Psoas muscle (tissue), 8 donors: ENCODE data around the gene PRPF6. TPM values are rescaled to one million over a fixed set of nuclear protein-coding genes. Genes with fewer than 3 reads are reported as not detected.

Source experiments
- ATAC-seq, 4 donors: fragments of 200-7000 bp; cut with Tn5 transposase; one replicate each; pipeline ENCODE4 v1.9.1; 2020; ENCODE audit warnings: moderate library complexity in 3 of 4, mild to moderate bottlenecking in 2 of 4
- DNase-seq, 2 donors: peaks; one replicate each; pipeline ENCODE4 v3.0.0-alpha.2; 2020
- H3K27ac ChIP-seq: fragments of 200-600 bp; one replicate; pipeline ENCODE4 v1.8.0; 2022
- H3K27me3 ChIP-seq, 3 donors: fragments of 200-600 bp in 1 of 3; one replicate each; pipeline versions ENCODE4 v1.6.1 to v1.8.0; 2013 to 2022; ENCODE audit warnings: low read length in 2 of 3, mild to moderate bottlenecking in 2 of 3, moderate library complexity in 1 of 3; ENCODE audit not compliant: insufficient read depth in 3 of 3
- H3K36me3 ChIP-seq, 2 donors: fragments of 200-600 bp in 1 of 2; one replicate each; pipeline versions ENCODE4 v1.6.1 to v1.8.0; 2013 to 2022; ENCODE audit warnings: low read depth in 1 of 2, mild to moderate bottlenecking in 1 of 2, moderate library complexity in 1 of 2; ENCODE audit not compliant: insufficient read depth in 1 of 2
- H3K4me1 ChIP-seq: fragments of 200-600 bp; one replicate; pipeline ENCODE4 v1.8.0; 2022
- H3K4me3 ChIP-seq: fragments of 200-600 bp; one replicate; pipeline ENCODE4 v1.8.0; 2022; ENCODE audit warnings: mild to moderate bottlenecking
- H3K9me3 ChIP-seq: fragments of 200-600 bp; one replicate; pipeline ENCODE4 v1.8.0; 2022
- WGBS, 3 donors: extraction: QIAGEN DNeasy Blood & Tissue Kit; methylation state at CpG; one replicate each; pipeline versions ENCODE4 v1.1.6 to v1.1.7; 2013; 5-methylcytosine and 5-hydroxymethylcytosine counted together
- intact Hi-C, 2 donors: fragments of 100-400 bp; cut with DNase I; formaldehyde crosslinking; loops; one replicate each; pipeline versions ENCODE4 v1.11.0 to v1.14.2; 2022
- polyA plus RNA-seq, 3 donors: library from polyadenylated mRNA; stranded (reverse); fragments of 200-250 nt; gene quantifications; one replicate each; pipeline ENCODE4 v1.2.3, GENCODE V29; 2013
- total RNA-seq, 4 donors: library from RNA; stranded (reverse); fragmentation: NEBNext Ultra II Directional in 2 of 4; extraction: Animal tissue kit (Norgen Biotek cat#: 25700) in 2 of 4; gene quantifications; one replicate each; pipeline versions ENCODE4 v1.2.1 to v1.2.4, GENCODE V29; 2021 to 2023
- TF ChIP-seq, protein P1 (sequence below): fragments of 200-600 bp; IDR thresholded peaks from one replicate; pipeline ENCODE4 v1.8.0; 2022; ENCODE audit warnings: antibody characterized with exemption
- donor health status: healthy with polysubstance abuse.
- donor health status: DM: no; HTN: no; CAD: no; lungs with moderate emphysema.
- donor health status: Bipolar disorder and iron deficiency.
- donor health status: healthy.
- donor health status: DM: yes; HTN: yes; CAD: no.
- donor health status: DM: no; HTN: no; CAD: no.
- donor health status: DM: no; HTN: no; CAD: no.
- donor health status: DM: yes; HTN: yes; CAD: no.

PRPF6 gene
- total and polyA plus RNA-seq, 7 donors = 38.8 to 75.4 (median 56.8) TPM

DNA sequence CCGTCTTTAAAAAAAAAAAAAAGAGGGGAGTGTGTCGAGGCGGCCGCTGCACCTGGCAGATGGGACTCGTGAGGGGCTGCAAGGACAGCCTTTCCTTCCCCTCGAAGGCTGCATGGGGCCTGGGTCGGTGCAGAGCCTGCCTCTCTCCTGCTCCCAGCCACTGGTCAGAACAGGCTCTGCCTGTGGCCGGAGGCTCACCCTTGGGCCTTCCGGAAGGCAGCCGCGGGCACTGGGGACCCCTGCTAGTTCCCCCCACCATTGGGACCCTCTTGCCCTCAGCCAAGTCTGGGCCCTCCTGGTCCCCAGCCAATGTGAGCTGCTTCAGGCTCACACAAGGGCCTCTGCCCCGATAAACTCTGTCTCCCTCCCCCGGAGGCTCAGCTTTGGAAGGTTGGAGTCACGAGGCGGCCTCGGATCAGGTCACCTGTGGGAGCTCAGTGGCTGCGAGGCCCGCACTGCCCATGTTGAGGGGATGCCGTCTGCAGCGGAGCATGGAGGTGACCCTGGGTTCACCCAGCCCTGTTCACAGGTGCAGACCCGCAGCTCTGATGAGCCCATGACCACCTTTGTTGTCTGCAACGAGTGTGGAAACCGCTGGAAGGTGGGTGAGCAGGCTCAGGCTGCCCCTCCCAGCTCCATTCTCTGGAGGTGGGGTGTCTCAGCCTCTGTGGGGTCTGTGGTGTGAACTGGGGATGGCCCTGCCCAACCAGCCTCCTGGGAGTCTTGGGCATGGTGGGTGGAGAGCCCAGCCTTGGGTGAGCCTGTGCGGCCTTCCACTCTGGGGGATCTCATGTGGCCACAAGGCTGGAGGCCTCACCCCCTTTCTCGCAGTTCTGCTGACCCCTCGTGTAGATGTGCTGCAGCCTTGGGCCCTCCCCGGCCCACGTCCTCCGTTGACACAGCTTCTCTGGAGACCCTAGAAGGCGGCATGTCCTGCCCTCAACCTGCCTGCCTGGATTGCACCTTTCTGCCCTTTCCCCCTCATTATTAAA, 90.7 kb downstream of the PRPF6 start:
- 88 to 90% (median 89%) methylated on average over 28 to 30 of the region's 30 CpGs for WGBS, 3 donors
- DNase-seq (no peak), ATAC-seq (no peak)
- no peak overlapping the region for H3K27ac ChIP-seq
- H3K4me3 ChIP-seq = no peak overlapping the region
- peaks cover 0 to 10% of the 10 kb centered on the region in 2 donors for H3K36me3 ChIP-seq
- no peaks in the 10 kb centered on the region for H3K4me1 ChIP-seq
- TF ChIP-seq, protein P1, sequence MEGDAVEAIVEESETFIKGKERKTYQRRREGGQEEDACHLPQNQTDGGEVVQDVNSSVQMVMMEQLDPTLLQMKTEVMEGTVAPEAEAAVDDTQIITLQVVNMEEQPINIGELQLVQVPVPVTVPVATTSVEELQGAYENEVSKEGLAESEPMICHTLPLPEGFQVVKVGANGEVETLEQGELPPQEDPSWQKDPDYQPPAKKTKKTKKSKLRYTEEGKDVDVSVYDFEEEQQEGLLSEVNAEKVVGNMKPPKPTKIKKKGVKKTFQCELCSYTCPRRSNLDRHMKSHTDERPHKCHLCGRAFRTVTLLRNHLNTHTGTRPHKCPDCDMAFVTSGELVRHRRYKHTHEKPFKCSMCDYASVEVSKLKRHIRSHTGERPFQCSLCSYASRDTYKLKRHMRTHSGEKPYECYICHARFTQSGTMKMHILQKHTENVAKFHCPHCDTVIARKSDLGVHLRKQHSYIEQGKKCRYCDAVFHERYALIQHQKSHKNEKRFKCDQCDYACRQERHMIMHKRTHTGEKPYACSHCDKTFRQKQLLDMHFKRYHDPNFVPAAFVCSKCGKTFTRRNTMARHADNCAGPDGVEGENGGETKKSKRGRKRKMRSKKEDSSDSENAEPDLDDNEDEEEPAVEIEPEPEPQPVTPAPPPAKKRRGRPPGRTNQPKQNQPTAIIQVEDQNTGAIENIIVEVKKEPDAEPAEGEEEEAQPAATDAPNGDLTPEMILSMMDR = no peak
- intact Hi-C loops = no loop called here
- no peaks in the 10 kb centered on the region for H3K9me3 ChIP-seq
- no peaks in the 10 kb centered on the region for H3K27me3 ChIP-seq

DNA sequence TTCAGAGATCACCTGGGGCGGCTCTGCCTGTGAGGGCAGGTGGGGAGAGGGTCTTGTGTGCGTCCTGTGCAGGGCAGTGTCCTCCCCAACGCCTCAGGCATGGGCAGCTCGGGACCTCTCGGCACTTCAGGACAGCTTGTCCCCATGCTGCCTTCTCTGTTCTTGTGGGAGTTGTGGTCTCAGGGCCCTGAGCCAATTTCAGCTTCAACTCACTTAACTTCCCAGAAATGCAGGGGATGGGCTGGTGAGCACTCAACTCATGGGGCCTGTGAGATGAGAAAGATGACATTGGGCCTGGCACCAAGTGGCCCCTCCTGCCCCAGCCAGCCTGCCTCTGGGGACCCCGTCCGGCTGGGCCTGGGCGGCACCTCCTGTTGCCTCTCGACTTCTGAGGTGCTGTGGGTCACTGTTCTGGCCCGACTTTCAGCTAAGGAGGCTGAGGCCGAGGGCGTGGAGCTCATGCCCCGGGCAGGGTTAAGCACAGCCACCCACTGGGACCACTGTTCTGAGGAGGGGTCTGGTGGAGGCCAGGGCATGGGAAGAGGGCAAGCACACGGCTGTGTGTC, 91.6 kb downstream of the PRPF6 start:
- H3K36me3 ChIP-seq = peaks cover 0 to 10% of the 10 kb centered on the region in 2 donors
- no peak overlapping the region for H3K4me3 ChIP-seq
- no peak for ATAC-seq
- no peaks in the 10 kb centered on the region for H3K27me3 ChIP-seq
- H3K27ac ChIP-seq = no peak overlapping the region
- no peaks in the 10 kb centered on the region for H3K9me3 ChIP-seq
- H3K4me1 ChIP-seq = no peaks in the 10 kb centered on the region
- intact Hi-C loops = no loop called here
- DNase-seq = no peak
- 83 to 86% (median 83%) methylated on average over 14 of the region's 14 CpGs for WGBS, 3 donors
- TF ChIP-seq, protein P1 = no peak

DNA sequence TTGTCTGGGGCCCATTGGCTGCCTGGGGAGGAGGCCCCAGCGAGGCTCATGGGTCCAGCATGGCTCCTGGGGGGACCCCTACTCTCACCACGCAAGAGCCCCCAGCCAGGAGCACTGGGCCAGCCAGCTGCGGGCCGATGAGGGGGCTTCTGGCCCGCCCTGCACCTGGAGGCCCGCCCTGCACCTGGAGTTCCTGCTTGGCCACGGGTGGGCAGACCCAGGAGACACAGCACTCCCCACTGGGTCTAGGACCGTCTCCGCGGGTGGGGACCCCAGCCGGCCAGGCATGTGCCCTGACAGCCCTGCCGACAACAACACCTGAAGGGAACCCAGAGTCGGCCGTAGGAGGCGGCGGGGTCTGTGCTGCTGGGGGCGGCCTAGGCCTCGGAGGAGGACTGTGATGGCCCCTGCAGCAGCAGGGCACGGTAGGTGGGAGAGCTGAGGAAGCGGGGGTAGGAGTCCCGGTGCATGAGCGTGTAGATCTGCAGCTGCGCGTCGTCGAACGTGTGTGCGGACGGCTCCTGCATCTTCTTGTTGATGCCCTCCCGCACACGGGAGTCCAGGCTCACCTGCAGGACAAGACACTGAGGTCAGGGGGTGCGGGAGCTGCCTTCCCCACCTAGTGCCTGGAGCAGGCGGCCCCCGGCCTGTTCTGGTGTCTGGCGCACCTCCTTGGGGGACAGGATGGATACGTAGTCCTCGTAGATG, 92.7 kb downstream of the PRPF6 start:
- no peak for ATAC-seq
- peaks cover 2% of the 10 kb centered on the region for H3K4me1 ChIP-seq

DNA sequence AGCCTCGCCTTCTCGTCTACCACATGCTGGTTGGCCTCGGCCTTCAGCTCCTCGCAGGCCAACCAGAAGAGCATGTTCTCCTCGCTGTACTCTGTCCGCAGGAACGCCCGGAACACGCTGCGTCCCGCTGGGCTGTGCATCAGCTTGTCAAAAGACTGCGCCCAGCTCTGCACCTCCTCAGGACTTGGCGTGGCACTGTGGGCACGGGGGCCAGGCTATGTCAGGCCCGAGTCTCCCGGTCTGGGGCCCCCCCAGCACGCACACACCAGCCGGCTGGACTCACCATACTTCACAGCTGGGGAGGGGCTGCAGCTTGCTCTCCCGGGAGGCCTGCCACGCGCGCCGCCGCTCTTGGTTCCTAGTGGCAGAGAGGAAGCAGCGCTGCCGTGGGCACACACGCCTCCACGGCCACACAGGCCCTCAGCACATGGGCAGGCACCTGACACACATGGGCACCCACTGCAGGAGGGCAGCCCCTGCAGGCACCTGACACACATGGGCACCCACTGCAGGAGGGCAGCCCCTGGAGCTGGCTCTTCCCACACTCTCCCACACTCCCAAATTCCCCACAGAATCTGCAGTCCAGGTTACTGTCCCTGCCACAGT, 93.4 kb downstream of the PRPF6 start:
- no peaks in the 10 kb centered on the region for H3K9me3 ChIP-seq
- DNase-seq (no peak), ATAC-seq (no peak)
- no peak overlapping the region for H3K4me3 ChIP-seq
- no peak overlapping the region for H3K27ac ChIP-seq
- TF ChIP-seq, protein P1 = no peak
- 85 to 93% (median 91%) methylated on average over 28 of the region's 28 CpGs for WGBS, 3 donors
- intact Hi-C loops = no loop called here
- H3K36me3 ChIP-seq = peaks cover 0 to 10% of the 10 kb centered on the region in 2 donors
- H3K27me3 ChIP-seq = peaks cover 0 to 2% (median 0%) of the 10 kb centered on the region in 3 donors
- peaks cover 9% of the 10 kb centered on the region for H3K4me1 ChIP-seq

More for the DNA sequence above, 92.7 kb downstream of the PRPF6 start:
- Histone ChIP-seq H3K9me3 (no peaks in the 10 kb centered on the region), H3K4me3 (no peak overlapping the region), H3K27ac (no peak overlapping the region), H3K36me3 (peaks cover 0 to 10% of the 10 kb centered on the region in 2 donors), H3K27me3 (no peaks in the 10 kb centered on the region)
- TF ChIP-seq, protein P1 = no peak
- WGBS, 3 donors = 88 to 93% (median 89%) methylated on average over 32 to 37 of the region's 37 CpGs
- no peak for DNase-seq
- intact Hi-C loops = no loop called here
